NCI-H146 treated with DMSO at 0.1 percent for 48 hours (cell line): ENCODE results near the gene PTPRH.
A peak's percentile ranks its signal among the peaks of the same experiment; 100 is the strongest.

Source experiments
- DNase-seq: peaks from one replicate; lab custom pipeline; 2025; ENCODE audit not compliant: unreplicated experiment; lab: John Stamatoyannopoulos, UW

Gene PTPRH

GRCh38 chr19:55208880-55209692 is at the start of gene PTPRH:
Gene PTPRH, minus strand, starts transcription at chr19:55209501. Its CDS starts 68 bp downstream, at chr19:55209433.
- no peak for DNase-seq

GRCh38 chr19:55258476-55258827 is 49.2 kb upstream of the PTPRH start:
- no peak for DNase-seq

GRCh38 chr19:55257461-55258420 is 48.4 kb upstream of the PTPRH start:
- DNase-seq: no peak

GRCh38 chr19:55256562-55257460 is 47.5 kb upstream of the PTPRH start:
- no peak for DNase-seq

GRCh38 chr19:55255618-55256423 is 46.5 kb upstream of the PTPRH start:
- no peak for DNase-seq

- DNase-seq: no peak
Measured at GRCh38 chr19:55254625-55254977, 45.3 kb upstream of the PTPRH start.

- DNase-seq: peak; percentile 90
Measured at GRCh38 chr19:55253842-55254624, 44.7 kb upstream of the PTPRH start.

GRCh38 chr19:55252760-55253663 is 43.7 kb upstream of the PTPRH start:
- no peak for DNase-seq

GRCh38 chr19:55251341-55252081 is 42.2 kb upstream of the PTPRH start:
- no peak for DNase-seq

- DNase-seq: no peak
Measured at GRCh38 chr19:55250262-55251036, 41.1 kb upstream of the PTPRH start.

GRCh38 chr19:55249841-55250240 is 40.5 kb upstream of the PTPRH start:
- no peak for DNase-seq

- DNase-seq: no peak
Measured at GRCh38 chr19:55248704-55249103, 39.4 kb upstream of the PTPRH start.

- no peak for DNase-seq
Measured at GRCh38 chr19:55248166-55248675, 38.9 kb upstream of the PTPRH start.

GRCh38 chr19:55247621-55248099 is 38.4 kb upstream of the PTPRH start:
- DNase-seq: no peak

GRCh38 chr19:55246462-55247451 is 37.5 kb upstream of the PTPRH start:
- DNase-seq: no peak
